Thymus (tissue), 11 donors: ENCODE measurements around the gene NOX3. TPM values are rescaled to one million over a fixed set of nuclear protein-coding genes. Genes with fewer than 3 reads are reported as not detected.

Experiments
- DNase-seq, 9 donors: peaks; one replicate each; pipeline ENCODE4 v3.0.0-alpha.2; 2013; ENCODE audit warnings: low spot score in 9 of 9, low read depth in 6 of 9, missing footprints in 1 of 9
- H3K27ac ChIP-seq, 2 donors: one replicate each; pipeline ENCODE4 v1.5.1; 2013; ENCODE audit warnings: control low read depth in 1 of 2, low read depth in 1 of 2, low read length in 1 of 2, mild to moderate bottlenecking in 1 of 2, moderate library complexity in 1 of 2
- H3K27me3 ChIP-seq, 2 donors: one replicate each; pipeline ENCODE4 v1.5.1; 2013; ENCODE audit warnings: low read length in 1 of 2; ENCODE audit not compliant: control insufficient read depth in 2 of 2, insufficient read depth in 1 of 2
- H3K36me3 ChIP-seq, 2 donors: one replicate each; pipeline ENCODE4 v1.5.1; 2013; ENCODE audit warnings: low read length in 1 of 2, mild to moderate bottlenecking in 1 of 2, moderate library complexity in 1 of 2; ENCODE audit not compliant: control insufficient read depth in 2 of 2, insufficient read depth in 2 of 2
- H3K4me1 ChIP-seq, 2 donors: one replicate each; pipeline ENCODE4 v1.5.1; 2013; ENCODE audit warnings: low read length in 2 of 2; ENCODE audit not compliant: control insufficient read depth in 2 of 2, insufficient read depth in 2 of 2
- H3K4me3 ChIP-seq, 2 donors: one replicate each; pipeline ENCODE4 v1.5.1; 2013; ENCODE audit warnings: low read length in 2 of 2, control low read depth in 1 of 2, mild to moderate bottlenecking in 1 of 2
- H3K9me3 ChIP-seq, 2 donors: one replicate each; pipeline ENCODE4 v1.5.1; 2013; ENCODE audit warnings: low read length in 1 of 2, mild to moderate bottlenecking in 1 of 2; ENCODE audit not compliant: control insufficient read depth in 2 of 2, insufficient read depth in 1 of 2
- WGBS: extraction: QIAGEN DNeasy Blood & Tissue Kit; methylation state at CpG from one replicate; pipeline ENCODE4 v1.1.7; 2013; 5-methylcytosine and 5-hydroxymethylcytosine counted together
- polyA plus RNA-seq: library from polyadenylated mRNA; stranded (reverse); fragments of 200-250 nt; gene quantifications from one replicate; pipeline ENCODE4 v1.2.3, GENCODE V29; 2013
- total RNA-seq: library from RNA; stranded (reverse); fragments of 120-200 nt; gene quantifications from one replicate; pipeline ENCODE4 v1.2.4, GENCODE V29; 2013
- donor health status: healthy.

Gene NOX3
- total and polyA plus RNA-seq, 2 donors, result not detected

- no peak overlapping the region for H3K27ac ChIP-seq
- no peaks in the 10 kb centered on the region for H3K27me3 ChIP-seq
- WGBS, result 94% methylated on average over 15 of the region's 15 CpGs
- no peak overlapping the region for H3K4me3 ChIP-seq
- no peaks in the 10 kb centered on the region for H3K9me3 ChIP-seq
- no peaks in the 10 kb centered on the region for H3K4me1 ChIP-seq
- DNase-seq, result no peak
- H3K36me3 ChIP-seq, result no peaks in the 10 kb centered on the region
Observed at GRCh38 chr6:155399745-155400653, 55.6 kb downstream of the NOX3 start.

GRCh38 chr6:155399062-155399744, 56.4 kb downstream of the NOX3 start:
- DNase-seq, result no peak
- H3K9me3 ChIP-seq, result no peaks in the 10 kb centered on the region
- 92% methylated on average over 5 of the region's 5 CpGs for WGBS
- H3K27ac ChIP-seq, result no peak overlapping the region
- H3K36me3 ChIP-seq, result no peaks in the 10 kb centered on the region
- H3K4me1 ChIP-seq, result no peaks in the 10 kb centered on the region
- no peak overlapping the region for H3K4me3 ChIP-seq
- H3K27me3 ChIP-seq, result no peaks in the 10 kb centered on the region

- H3K9me3 ChIP-seq, result no peaks in the 10 kb centered on the region
- H3K4me3 ChIP-seq, result no peak overlapping the region
- H3K27ac ChIP-seq, result no peak overlapping the region
- H3K4me1 ChIP-seq, result no peaks in the 10 kb centered on the region
- no peak for DNase-seq
- no peaks in the 10 kb centered on the region for H3K36me3 ChIP-seq
- no peaks in the 10 kb centered on the region for H3K27me3 ChIP-seq
- 94% methylated on average over 7 of the region's 7 CpGs for WGBS
Observed at GRCh38 chr6:155398701-155399061, 57.0 kb downstream of the NOX3 start.

GRCh38 chr6:155398221-155398620, 57.4 kb downstream of the NOX3 start:
- Histone ChIP-seq H3K4me3 (no peak overlapping the region), H3K9me3 (no peaks in the 10 kb centered on the region), H3K4me1 (no peaks in the 10 kb centered on the region), H3K27ac (no peak overlapping the region), H3K27me3 (no peaks in the 10 kb centered on the region), H3K36me3 (no peaks in the 10 kb centered on the region)
- no peak for DNase-seq
- WGBS, result 93% methylated on average over 3 of the region's 3 CpGs

GRCh38 chr6:155397172-155397705, 58.4 kb downstream of the NOX3 start:
- H3K27ac ChIP-seq, result no peak overlapping the region
- DNase-seq, result no peak
- no peak overlapping the region for H3K4me3 ChIP-seq
- 97% methylated on average over 3 of the region's 3 CpGs for WGBS
- H3K4me1 ChIP-seq, result no peaks in the 10 kb centered on the region
- H3K36me3 ChIP-seq, result no peaks in the 10 kb centered on the region
- no peaks in the 10 kb centered on the region for H3K27me3 ChIP-seq
- no peaks in the 10 kb centered on the region for H3K9me3 ChIP-seq

GRCh38 chr6:155396605-155397004, 59.0 kb downstream of the NOX3 start:
- 97% methylated on average over 5 of the region's 5 CpGs for WGBS
- no peak for DNase-seq

GRCh38 chr6:155395339-155395738, 60.3 kb downstream of the NOX3 start:
- Histone ChIP-seq H3K9me3 (no peaks in the 10 kb centered on the region), H3K4me1 (no peaks in the 10 kb centered on the region), H3K27ac (no peak overlapping the region), H3K36me3 (no peaks in the 10 kb centered on the region), H3K4me3 (no peak overlapping the region), H3K27me3 (no peaks in the 10 kb centered on the region)
- no peak for DNase-seq
- 99% methylated on average over 1 of the region's 1 CpG for WGBS

More at GRCh38 chr6:155396605-155397004, 59.0 kb downstream of the NOX3 start:
- Histone ChIP-seq H3K4me1 (no peaks in the 10 kb centered on the region), H3K36me3 (no peaks in the 10 kb centered on the region), H3K27me3 (no peaks in the 10 kb centered on the region), H3K9me3 (no peaks in the 10 kb centered on the region), H3K4me3 (no peak overlapping the region), H3K27ac (no peak overlapping the region)

- no peak overlapping the region for H3K27ac ChIP-seq
- no peaks in the 10 kb centered on the region for H3K36me3 ChIP-seq
- no peaks in the 10 kb centered on the region for H3K27me3 ChIP-seq
- H3K4me3 ChIP-seq, result no peak overlapping the region
- H3K9me3 ChIP-seq, result no peaks in the 10 kb centered on the region
- H3K4me1 ChIP-seq, result no peaks in the 10 kb centered on the region
- WGBS, result 91% methylated on average over 3 of the region's 3 CpGs
- no peak for DNase-seq
Observed at GRCh38 chr6:155389130-155389529, 66.5 kb downstream of the NOX3 start.

- no peak overlapping the region for H3K27ac ChIP-seq
- H3K4me1 ChIP-seq, result no peaks in the 10 kb centered on the region
- DNase-seq, result no peak
- no peaks in the 10 kb centered on the region for H3K36me3 ChIP-seq
- no peak overlapping the region for H3K4me3 ChIP-seq
- H3K27me3 ChIP-seq, result no peaks in the 10 kb centered on the region
- no peaks in the 10 kb centered on the region for H3K9me3 ChIP-seq
Observed at GRCh38 chr6:155388591-155388990, 67.0 kb downstream of the NOX3 start.
